ENCODE results near the gene AVL9.
"Not testable (repeated sequence)": the region's sequence is repeated elsewhere in the genome, so short reads cannot be mapped to it uniquely, and the experiment has no call there.

The AVL9 gene

DNA sequence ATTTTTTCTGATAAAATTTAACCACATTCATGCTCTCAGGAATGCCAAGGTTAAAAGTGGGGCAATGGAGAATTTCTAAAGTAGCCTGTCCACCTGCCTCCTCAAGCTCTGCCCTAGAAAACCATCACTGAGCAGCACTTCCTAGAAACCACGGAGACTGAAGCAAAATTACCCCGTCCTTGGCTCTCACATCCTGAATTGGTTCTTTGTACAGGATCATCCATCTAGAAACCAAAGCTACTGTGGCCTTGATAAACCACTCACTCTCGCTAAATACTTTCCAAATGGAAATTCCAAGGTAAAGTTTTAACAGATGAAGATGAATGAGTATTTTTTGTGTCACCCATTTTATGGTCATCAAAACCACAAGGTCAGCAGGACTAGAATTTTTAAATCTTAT, 96.6 kb downstream of the AVL9 start:
- no peak for DNase-seq

DNA sequence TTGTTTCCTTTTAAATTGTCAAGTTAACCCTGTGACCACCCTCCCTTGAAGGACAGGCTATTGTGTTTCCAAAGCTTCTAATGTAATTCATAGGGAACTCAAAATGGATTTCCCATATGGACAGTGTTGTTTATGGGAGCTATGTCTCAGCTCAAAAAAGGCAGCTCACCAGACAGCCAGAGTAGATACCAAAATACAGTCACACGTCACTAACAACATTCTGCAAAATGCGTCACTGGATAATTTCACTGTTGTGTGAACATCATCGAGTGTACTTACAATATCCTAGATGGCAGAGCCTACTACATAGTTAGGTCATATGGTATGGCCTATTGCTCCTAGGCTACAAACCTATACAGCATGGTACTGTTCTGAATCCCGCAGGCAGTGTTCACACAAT, 97.4 kb downstream of the AVL9 start:
- DNase-seq = no peak

DNA sequence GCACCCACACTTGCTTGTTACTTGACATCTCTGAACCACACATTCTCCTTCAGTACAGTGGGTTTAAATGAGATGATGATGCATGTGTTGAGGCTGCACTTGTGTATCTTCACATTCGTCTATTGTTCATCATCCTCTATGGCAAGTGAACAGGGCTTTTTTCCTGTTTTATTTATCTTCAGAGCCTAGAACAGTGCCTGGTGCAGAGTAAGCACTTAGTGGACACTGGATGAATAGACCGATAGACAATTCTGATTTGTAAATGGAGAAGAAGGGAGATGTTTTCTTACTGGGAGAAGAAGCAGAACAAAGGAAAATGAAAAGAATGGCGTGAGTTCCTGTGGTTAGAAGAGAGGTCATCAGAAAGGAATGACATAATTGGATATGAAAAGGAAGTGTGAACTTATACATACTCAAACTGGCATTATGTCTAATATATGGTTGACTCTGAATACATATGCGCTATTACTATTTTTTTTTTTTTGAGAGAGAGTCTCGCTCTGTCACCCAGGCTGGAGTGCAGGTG, 99.7 kb downstream of the AVL9 start:
- DNase-seq = no peak

DNA sequence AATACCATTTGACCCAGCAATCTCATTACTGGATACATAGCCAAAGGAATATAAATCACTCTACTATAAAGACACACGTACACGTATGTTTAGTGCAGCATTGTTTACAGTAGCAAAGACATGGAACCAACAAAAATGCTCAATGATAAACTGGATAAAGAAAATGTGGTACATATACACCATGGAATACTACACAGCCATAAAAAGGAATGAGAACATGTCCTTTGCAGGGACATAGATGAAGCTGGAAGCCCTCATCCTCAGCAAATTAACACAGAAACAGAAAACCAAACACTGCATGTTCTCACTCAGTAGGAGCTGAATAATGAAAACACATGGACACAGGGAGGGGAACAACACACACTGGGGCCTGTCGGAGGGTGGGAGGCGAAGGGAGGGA, 105.9 kb downstream of the AVL9 start:
- DNase-seq = not testable (repeated sequence)

DNA sequence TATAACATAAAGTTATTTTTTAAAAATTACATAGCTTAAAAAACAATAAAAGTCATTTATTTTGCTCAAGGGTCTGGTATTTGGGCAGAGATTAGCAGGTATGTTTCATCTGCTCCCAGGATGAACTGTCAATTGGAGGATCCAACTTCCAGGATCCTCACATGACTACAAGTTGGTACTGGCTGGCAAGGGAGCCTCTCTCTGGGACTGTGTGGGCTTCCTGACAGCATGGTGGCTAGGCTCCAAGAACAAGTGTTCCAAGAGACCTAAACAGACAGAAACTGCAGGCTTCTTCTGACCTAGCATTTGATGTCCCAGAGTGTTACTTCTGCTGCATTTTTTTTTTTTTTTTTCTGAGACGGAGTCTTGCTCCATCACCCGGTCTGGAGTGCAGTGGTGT, 107.2 kb downstream of the AVL9 start:
- no peak for DNase-seq

DNA sequence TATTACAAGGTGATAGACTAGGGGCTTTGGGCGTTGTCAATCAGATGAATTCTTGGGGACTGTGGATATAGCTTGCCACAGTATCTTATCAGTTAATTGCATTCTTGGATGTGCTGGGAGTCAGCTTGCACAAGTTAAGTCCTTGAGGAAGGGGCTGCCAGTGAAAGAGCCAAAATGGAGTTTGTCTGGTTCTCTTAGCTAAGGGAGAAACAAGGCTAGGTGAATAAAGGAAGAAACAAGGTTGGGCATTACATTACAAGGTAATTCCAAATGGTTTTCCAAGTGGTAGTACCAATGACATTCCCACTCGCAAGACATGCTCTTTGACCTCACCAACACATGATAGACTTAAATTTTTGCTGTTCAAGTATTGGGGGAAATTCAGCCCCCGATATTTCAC, 108.2 kb downstream of the AVL9 start:
- not testable (repeated sequence) for DNase-seq

DNA sequence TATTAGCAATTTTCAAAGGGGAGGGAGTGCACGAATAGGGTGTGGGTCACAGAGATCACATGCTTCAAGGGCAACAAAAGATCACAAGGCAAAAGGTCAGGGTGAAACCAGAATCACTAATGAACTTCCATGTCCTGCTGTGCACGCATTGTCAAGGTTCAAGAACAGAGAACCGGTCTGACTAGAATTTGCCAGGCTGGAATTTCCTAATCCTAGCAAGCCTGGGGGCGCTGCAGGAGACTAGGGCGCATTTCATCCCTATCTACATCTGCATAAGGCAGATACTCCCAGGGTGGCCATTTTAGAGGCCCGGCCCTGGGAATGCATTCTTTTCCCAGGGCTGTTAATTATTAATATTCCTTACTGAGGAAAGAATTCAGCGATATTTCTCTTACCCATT, 108.8 kb downstream of the AVL9 start:
- not testable (repeated sequence) for DNase-seq

DNA sequence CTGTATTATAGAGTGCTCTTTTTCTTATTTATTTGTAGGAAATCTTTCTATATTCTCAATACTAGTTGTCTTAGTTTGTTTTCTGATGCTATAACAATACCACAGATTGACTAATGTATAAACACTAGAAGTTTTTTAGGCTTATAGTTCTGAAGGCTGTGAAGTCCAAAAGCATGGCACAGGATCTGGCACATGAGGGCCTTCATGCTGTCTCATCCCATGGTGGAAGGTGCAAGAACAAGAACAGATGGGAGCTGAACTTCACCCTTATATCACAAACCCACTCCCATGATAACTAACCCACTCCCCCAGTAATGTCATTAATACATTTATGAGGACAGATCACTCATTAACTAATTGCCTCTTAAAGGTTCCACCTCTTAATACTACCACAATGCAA, 109.7 kb downstream of the AVL9 start:
- DNase-seq = no peak

DNA sequence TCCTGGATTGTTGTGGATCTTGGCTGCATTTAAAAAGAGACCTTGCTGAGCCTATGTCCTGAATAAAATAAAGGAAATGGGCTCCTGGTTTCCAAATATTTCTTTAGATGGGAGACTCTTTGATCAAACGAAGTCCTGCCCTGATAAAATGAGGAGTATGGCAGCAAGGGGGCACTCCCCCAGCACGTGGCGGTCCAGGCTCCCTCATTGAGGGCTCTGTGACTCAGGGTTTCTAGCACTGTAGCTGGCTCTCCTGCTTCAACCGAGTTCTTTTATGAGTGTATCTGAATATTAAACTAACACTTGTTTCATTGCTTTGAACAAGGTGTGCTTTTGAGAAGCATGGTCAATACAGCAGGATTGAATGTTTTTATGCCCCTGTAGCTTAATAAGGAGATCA, 114.2 kb downstream of the AVL9 start:
- DNase-seq = no peak

DNA sequence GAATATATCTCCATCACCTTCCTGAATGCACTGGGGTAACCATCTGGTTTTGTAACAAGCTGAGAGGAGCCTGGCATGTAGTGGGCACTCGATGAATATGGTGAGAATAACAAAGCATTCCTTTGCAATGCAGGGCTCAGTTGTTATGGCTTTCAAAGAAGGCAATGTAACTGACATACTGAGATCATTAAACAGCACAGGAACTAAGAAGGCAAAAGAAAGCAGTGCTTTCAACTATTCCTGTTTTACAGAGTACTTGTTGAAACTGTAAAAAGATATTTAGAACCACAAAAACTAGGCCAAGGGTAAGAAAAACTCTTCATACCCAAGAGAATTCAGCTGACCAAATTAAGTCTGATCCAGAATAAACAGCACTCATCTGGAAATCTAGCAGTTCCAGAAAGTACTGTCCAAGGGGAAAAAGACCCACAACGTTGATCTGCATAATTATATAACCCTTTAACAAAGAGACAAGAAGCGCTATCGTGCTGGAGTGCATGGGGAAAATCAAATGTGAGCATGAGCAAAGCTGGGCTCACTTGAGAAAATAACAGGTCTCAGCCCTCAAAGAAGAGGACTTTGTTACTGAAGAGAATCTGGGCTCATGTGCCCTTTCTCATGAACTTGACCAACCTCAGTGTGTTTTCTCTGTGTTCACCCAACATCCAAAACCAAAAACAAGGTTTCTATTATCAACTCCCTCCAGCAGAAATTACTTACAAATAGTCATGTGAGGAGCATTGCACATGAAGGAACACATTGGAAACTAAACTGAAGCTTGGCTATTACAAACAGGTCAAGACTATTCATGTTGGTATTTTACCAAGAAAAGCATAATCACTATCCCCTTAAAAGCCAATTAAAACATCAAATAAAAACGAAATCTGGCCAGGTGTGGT, 116.2 kb downstream of the AVL9 start:
- no peak for DNase-seq

DNA sequence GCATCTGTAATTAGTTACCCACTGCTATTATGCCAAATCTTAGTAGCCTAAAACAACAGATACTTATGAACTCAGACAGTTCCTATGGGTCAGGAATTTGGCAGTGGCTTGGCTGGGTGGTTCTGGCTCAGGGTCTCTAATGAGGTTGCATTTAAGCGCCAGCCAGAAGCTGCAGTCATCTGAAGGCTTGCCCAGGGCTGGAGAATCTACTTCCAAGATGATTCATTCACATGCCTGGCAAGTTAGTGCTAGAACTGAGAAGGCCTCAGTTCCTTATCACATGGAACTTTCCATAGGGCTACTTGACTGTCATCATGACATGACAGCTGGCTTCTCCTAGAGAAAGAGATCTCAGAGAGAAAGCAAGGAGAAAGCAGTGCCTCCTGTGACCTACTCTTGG, 121.3 kb downstream of the AVL9 start:
- no peak for DNase-seq

DNA sequence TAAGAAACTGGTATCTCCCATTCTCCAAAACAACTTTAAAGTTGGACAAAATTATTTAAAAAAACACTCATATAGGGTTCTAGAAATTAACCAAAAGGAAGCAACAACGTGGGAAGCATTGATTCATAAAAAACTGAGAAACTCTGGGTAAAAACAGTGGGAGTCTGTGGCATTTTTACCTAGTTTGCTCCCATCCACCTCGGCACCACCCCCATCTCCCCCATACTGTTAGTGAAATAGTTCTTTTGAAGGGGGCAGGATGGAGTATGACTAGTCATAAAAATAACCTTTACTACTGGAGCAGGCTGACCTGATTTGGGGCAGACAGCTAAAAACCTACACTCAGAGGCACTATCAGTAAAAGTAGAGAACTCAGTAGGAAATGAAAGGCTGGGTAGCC, 123.2 kb downstream of the AVL9 start:
- no peak for DNase-seq

DNA sequence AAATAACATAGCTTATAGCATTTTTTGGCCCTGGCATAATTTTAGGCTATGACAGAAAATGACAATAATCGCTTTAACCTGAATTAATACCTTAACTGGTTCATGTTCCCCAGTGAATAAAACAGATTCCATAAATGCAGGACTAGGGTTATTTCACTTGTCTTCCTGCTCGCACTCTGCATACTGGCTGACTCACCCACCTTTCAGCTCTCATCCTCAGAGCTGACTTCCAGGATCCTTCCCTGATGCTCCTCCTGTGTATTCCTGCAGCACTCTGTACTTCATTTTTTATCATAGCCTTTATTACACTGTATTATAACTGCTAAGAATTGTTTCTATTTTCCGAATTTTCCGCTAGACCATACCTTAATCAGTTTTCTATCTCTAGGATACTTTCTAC, 123.7 kb downstream of the AVL9 start:
- DNase-seq = no peak

DNA sequence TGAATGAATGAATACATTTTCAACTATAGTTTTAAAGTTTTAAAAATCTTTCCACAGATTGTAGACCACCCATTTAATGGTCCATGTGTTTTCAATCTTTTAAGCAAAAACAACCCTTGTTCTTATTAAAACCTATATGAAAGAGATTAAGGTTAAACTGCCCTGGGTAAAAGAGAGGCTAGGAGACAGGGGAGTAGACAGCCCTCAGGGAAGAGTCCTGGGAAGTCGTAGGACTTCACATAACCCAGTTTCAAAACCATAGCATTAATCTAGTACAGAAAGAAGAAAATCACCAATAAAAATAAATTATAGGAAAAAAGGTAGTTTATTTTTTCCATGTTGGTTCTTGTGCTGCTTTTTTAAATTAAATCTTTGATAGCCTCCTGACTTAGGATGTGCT, 124.1 kb downstream of the AVL9 start:
- DNase-seq = not testable (repeated sequence)

DNA sequence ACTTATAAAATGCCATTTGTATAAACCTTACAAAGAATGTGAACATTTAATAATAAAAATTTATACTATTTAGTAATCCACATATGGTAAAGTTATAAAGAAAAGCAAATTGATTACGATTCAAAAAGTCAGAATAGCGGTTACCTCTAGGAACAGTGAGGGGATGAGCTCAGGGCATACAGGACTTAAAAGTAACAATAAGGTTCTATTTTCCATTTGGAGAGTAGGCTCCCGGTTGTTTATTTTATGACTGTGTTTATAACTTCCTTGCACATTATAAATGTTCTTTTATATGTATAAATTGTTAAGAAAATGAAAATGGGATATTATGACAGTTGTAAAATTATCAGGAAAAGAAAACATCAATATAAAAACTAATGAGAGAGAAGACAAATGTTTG, 135.7 kb downstream of the AVL9 start:
- DNase-seq = no peak

DNA sequence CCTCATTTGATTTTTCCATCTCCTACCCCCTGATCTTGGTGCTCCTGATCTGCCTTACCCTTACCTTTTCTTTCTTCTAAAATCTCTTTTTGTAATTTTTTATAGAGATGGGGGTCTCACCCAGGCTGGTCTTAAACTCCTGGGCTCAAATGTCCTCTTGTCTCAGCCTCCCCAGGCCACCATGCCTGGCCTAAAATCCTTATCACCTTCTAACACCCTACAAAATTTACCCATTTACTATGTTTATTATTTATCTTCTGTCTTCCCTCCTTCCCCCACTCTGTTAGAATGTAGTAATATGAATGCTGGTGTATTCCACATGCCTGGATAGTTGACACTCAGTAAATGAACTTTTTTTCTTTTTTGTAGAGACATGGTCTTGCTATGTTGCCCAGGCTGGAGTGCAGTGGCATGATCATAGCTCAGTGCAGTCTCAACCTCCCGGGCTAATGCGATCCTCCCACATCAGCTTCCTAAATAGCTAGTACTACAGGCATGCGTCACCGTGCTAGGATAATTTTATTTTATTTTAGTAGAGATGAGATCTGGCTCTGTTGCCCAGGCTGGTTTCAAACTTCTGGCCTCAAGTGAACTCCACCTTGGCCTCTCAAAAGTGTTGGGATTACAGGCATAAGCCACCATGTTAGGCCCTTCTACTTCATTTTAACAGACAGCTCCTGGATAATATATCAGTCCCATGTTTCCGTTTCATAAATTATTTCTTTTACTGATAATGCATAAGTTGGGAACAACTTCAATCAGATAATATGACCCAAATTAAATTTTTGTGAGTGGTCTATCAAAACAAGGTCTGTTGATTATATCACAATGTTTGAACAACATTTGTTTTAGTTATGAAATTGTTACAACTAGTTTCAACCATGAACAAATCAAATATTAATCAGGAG, 136.6 kb downstream of the AVL9 start:
- DNase-seq = not testable (repeated sequence)

DNA sequence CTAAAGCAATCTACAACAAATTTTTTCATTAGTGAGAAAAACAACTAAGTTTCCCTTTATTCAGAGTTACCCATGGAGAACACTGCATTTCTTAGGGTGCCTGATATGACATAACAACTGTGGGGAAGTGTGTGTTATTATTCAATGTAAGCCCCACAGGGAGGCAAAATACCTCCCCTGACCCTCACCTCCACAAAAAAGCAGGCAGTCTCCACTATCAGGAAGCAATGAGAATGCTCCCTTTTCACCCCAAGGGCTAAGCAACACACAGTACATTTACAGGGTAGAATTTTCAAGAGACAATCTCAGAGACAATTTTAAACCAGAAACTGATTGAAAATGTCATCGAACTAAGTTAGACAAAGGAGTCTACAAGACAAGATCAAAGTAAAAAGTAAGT, 138.2 kb downstream of the AVL9 start:
- not testable (repeated sequence) for DNase-seq

DNA sequence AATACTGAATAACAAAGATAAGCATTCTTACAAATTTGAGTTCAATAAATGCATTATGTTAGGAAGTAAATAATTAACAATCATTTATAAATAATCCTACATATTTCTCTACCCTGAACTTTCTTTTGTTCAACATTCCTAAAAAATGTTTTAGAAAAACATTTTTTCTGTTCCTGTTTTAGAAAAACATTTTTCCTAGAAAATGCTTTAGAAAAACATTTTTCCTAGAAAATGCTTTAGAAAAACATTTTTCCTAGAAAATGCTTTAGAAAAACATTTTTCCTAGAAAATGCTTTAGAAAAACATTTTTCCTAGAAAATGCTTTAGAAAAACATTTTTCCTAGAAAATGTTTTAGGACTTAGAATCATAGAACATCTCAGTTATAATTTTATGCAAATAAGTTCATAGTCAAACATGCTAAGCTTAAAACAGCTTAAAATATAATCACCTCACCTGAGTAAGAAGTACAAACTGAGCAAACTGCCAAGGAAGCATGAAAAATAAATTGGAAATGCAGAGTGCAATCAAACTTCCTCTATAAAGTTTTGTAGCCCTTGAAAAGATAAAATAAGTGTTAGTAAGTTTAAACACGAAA, 139.6 kb downstream of the AVL9 start:
- not testable (repeated sequence) for DNase-seq

DNA sequence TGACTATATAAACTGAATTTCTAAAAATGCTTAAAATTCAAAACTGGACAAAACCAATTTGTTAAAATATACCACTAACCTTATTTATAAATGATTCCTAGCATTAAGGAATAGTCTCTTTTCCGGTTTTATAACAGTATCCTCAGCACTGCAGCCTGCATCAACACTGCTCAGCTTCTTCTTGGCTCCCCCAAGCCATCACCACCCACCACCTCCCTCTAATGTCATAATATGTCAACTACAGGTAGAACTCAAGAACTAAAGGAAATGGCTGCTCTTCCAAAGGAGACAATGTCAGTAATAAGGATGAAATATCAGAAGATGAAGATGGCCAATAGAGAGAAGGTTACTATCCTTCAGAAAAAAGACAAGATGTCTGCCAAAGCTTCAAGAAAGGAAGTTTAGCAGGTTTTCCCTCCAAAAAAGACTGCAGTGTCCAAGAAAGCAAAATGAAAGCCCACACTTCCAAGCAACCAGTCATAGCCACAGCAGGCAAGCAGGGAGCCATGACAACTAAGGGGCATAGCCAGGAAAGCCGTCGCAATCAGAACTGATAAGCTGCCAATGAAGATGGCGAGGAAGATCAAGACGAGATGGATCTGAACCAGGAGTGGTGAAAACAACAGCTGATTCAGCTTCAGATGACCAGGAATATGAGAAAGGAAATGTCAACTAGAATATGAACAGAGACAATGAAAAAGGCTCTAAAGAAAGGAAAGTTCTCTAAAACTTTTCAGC, 141.6 kb downstream of the AVL9 start:
- DNase-seq = not testable (repeated sequence)

DNA sequence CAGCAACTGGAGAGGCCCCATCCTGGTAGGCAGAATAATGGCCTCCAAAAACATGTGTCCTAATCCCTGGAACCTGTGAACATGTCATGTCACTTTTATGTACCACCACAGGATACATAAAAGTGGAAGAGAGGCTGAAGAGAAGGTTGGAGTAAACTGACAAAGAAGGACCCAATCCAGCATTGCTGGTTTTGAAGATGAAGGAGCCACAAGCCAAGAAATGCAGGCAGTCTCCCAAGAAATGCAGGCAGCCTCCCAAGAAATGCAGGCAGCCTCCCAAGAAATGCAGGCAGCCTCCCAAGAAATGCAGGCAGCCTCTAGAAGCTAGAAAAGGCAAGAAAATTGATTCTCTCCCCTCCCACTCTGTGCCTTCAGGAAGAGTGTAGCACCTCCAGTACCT, 142.3 kb downstream of the AVL9 start:
- not testable (repeated sequence) for DNase-seq

All from NCI-H1436 treated with DMSO at 0.1 percent for 48 hours (cell line).